Mucosa of descending colon (tissue), 3 donors: ENCODE measurements around the gene PNLIPRP2. TPM values are rescaled to one million over a fixed set of nuclear protein-coding genes. Genes with fewer than 3 reads are reported as not detected.

ENCODE experiments used
- ATAC-seq: fragments of 200-7000 bp; cut with Tn5 transposase; one replicate; pipeline ENCODE4 v1.9.1; 2020; ENCODE audit warnings: mild to moderate bottlenecking, moderate library complexity
- DNase-seq, 3 donors: peaks; one replicate each; pipeline ENCODE4 v3.0.0-alpha.2; 2020
- H3K36me3 ChIP-seq: fragments of 200-600 bp; one replicate; pipeline ENCODE4 v1.8.0; 2021; ENCODE audit warnings: low read depth, mild to moderate bottlenecking
- H3K4me1 ChIP-seq: fragments of 200-600 bp; one replicate; pipeline ENCODE4 v1.8.0; 2021; ENCODE audit warnings: low read depth, mild to moderate bottlenecking
- H3K4me3 ChIP-seq: fragments of 200-600 bp; one replicate; pipeline ENCODE4 v1.8.0; 2021; ENCODE audit warnings: mild to moderate bottlenecking
- H3K9me3 ChIP-seq: fragments of 200-600 bp; one replicate; pipeline ENCODE4 v1.8.0; 2021; ENCODE audit warnings: mild to moderate bottlenecking
- CTCF ChIP-seq: fragments of 200-600 bp; IDR thresholded peaks from one replicate; pipeline ENCODE4 v1.8.0; 2022; ENCODE audit warnings: antibody characterized with exemption, mild to moderate bottlenecking
- intact Hi-C, 2 donors: fragments of 100-400 bp; cut with DNase I in 1 of 2; cut with micrococcal nuclease in 1 of 2; formaldehyde crosslinking; loops; one replicate each; pipeline versions ENCODE4 v1.11.0 to v1.11.1; 2022; cut with DNase I, micrococcal nuclease
- total RNA-seq, 3 donors: library from RNA; stranded (reverse); fragmentation: NEBNext Ultra II Directional in 2 of 3; extraction: Animal tissue kit (Norgen Biotek cat#: 25700) in 2 of 3; gene quantifications; one replicate each; pipeline versions ENCODE4 v1.2.1 to v1.2.4, GENCODE V29; 2021 to 2023
- donor health status: DM: no; HTN: no; CAD: no; lungs with moderate emphysema.
- donor health status: DM: no; HTN: no; CAD: no.
- donor health status: DM: no; HTN: yes; CAD: no.

Gene PNLIPRP2
- total RNA-seq, 3 donors from 2014 or later = 2.8 to 8.9 (median 2.8) TPM

GRCh38 chr10:116664631-116665030, 43.9 kb downstream of the PNLIPRP2 start:
- intact Hi-C loops = no loop called here
- TF ChIP-seq CTCF = no peak

GRCh38 chr10:116665541-116666125, 44.9 kb downstream of the PNLIPRP2 start:
- H3K4me1 ChIP-seq = no peaks in the 10 kb centered on the region
- ATAC-seq (no peak), DNase-seq (no peak)
- intact Hi-C loops = no loop called here
- no peak overlapping the region for H3K4me3 ChIP-seq
- no peaks in the 10 kb centered on the region for H3K9me3 ChIP-seq
- no peaks in the 10 kb centered on the region for H3K36me3 ChIP-seq
- TF ChIP-seq CTCF = no peak

More at GRCh38 chr10:116664631-116665030, 43.9 kb downstream of the PNLIPRP2 start:
- no peaks in the 10 kb centered on the region for H3K4me1 ChIP-seq
- H3K4me3 ChIP-seq = no peak overlapping the region
- DNase-seq = no peak
- no peak for ATAC-seq
- H3K9me3 ChIP-seq = no peaks in the 10 kb centered on the region
- H3K36me3 ChIP-seq = no peaks in the 10 kb centered on the region

GRCh38 chr10:116667484-116667883, 46.7 kb downstream of the PNLIPRP2 start:
- DNase-seq = no peak
- Histone ChIP-seq H3K4me1 (no peaks in the 10 kb centered on the region), H3K36me3 (no peaks in the 10 kb centered on the region), H3K9me3 (no peaks in the 10 kb centered on the region), H3K4me3 (no peak overlapping the region)
- ATAC-seq = no peak
- TF ChIP-seq CTCF = no peak
- intact Hi-C loops = no loop called here

- no peak for TF ChIP-seq CTCF
- no peak for DNase-seq
- no peaks in the 10 kb centered on the region for H3K36me3 ChIP-seq
- H3K9me3 ChIP-seq = no peaks in the 10 kb centered on the region
- H3K4me1 ChIP-seq = no peaks in the 10 kb centered on the region
- ATAC-seq = no peak
- H3K4me3 ChIP-seq = no peak overlapping the region
- intact Hi-C loops = no loop called here
Measured at GRCh38 chr10:116668018-116668417, 47.3 kb downstream of the PNLIPRP2 start.

- intact Hi-C loops = no loop called here
- ATAC-seq = no peak
- TF ChIP-seq CTCF = no peak
Measured at GRCh38 chr10:116668446-116668845, 47.7 kb downstream of the PNLIPRP2 start.

GRCh38 chr10:116669080-116669479, 48.3 kb downstream of the PNLIPRP2 start:
- no peaks in the 10 kb centered on the region for H3K9me3 ChIP-seq
- no peak overlapping the region for H3K4me3 ChIP-seq
- H3K4me1 ChIP-seq = no peaks in the 10 kb centered on the region
- no peaks in the 10 kb centered on the region for H3K36me3 ChIP-seq
- ATAC-seq (no peak), DNase-seq (no peak)
- no peak for TF ChIP-seq CTCF
- intact Hi-C loops = no loop called here

More at GRCh38 chr10:116668446-116668845, 47.7 kb downstream of the PNLIPRP2 start:
- no peak overlapping the region for H3K4me3 ChIP-seq
- H3K36me3 ChIP-seq = no peaks in the 10 kb centered on the region
- no peak for DNase-seq
- H3K9me3 ChIP-seq = no peaks in the 10 kb centered on the region
- no peaks in the 10 kb centered on the region for H3K4me1 ChIP-seq
